Testis (tissue), 3 donors: Measurements from ENCODE around the gene C11orf58. TPM values are rescaled to one million over a fixed set of nuclear protein-coding genes. Genes with fewer than 3 reads are reported as not detected.

Source experiments
- DNase-seq: peaks from one replicate; pipeline ENCODE4 v3.0.0-alpha.2; 2019
- H3K27ac ChIP-seq, 2 donors: fragments of 200-600 bp; sonication (generic); one replicate each; pipeline ENCODE4 v1.5.1; 2019
- H3K27me3 ChIP-seq: fragments of 200-600 bp; sonication (generic); one replicate; pipeline ENCODE4 v1.5.1; 2019
- H3K36me3 ChIP-seq: fragments of 200-600 bp; sonication (generic); one replicate; pipeline ENCODE4 v1.5.1; 2017; ENCODE audit warnings: low read depth; ENCODE audit errors: missing control alignments
- H3K4me1 ChIP-seq: fragments of 200-600 bp; sonication (generic); one replicate; pipeline ENCODE4 v1.5.1; 2019
- H3K4me3 ChIP-seq, 2 donors: fragments of 200-600 bp; sonication (generic); one replicate each; pipeline ENCODE4 v1.5.1; 2017 to 2019
- H3K9me3 ChIP-seq: fragments of 200-600 bp; sonication (generic); one replicate; pipeline ENCODE4 v1.5.1; 2017
- CTCF ChIP-seq, 3 experiments: fragments of 450-650 bp in 2 of 3; fragments of 200-600 bp in 1 of 3; sonication (generic) in 1 of 3; IDR thresholded peaks; one replicate each; pipeline ENCODE4 v1.5.1; 2016 to 2019; ENCODE audit warnings: antibody characterized with exemption in 3 of 3, mild to moderate bottlenecking in 2 of 3, moderate library complexity in 1 of 3
- POLR2A ChIP-seq: fragments of 450-650 bp; IDR thresholded peaks from one replicate; pipeline ENCODE4 v1.6.1; 2017; ENCODE audit warnings: antibody characterized with exemption, mild to moderate bottlenecking, moderate library complexity
- WGBS, 2 donors: methylation state at CpG; one replicate each; pipeline ENCODE4 v1.1.5; 2018; 5-methylcytosine and 5-hydroxymethylcytosine counted together
- intact Hi-C: fragments of 100-400 bp; cut with DNase I; formaldehyde crosslinking; loops from one replicate; pipeline ENCODE4 v1.15.1; 2023; ENCODE audit warnings: low total_unique reads
- polyA plus RNA-seq: library from polyadenylated mRNA; stranded (reverse); fragments of 350-450 nt; fragmentation: Illumina TruSeq; extraction: RNeasy Lipid Tissue Mini Kit (QIAGEN cat#74804); gene quantifications from one replicate; pipeline ENCODE4 v1.2.3, GENCODE V29; 2014; ENCODE audit warnings: low read depth, low replicate concordance; ENCODE audit not compliant: insufficient read depth
- total RNA-seq, 2 donors: library from RNA; depleted of rRNA; stranded (reverse); fragments of >200 nt; gene quantifications; one replicate each; pipeline ENCODE4 v1.2.3, GENCODE V29; 2016

The C11orf58 gene
- total and polyA plus RNA-seq, 3 donors from 2014 or later, result 139 to 178 (median 153) TPM

GRCh38 chr11:16789063-16789420, 50.6 kb downstream of the C11orf58 start:
- H3K9me3 ChIP-seq, result no peaks in the 10 kb centered on the region
- H3K27me3 ChIP-seq, result no peaks in the 10 kb centered on the region
- H3K27ac ChIP-seq, result no peak overlapping the region
- no peak overlapping the region for H3K4me3 ChIP-seq
- no peak for DNase-seq
- TF ChIP-seq CTCF (IDR thresholded peaks at IDR 0.05) (no peak), POLR2A (no peak)
- intact Hi-C loops, result no loop called here
- no peaks in the 10 kb centered on the region for H3K36me3 ChIP-seq
- H3K4me1 ChIP-seq, result peaks cover 24% of the 10 kb centered on the region
- whole genome bisulfite sequencing, 2 donors, result 88 to 92% methylated on average over 12 to 13 of the region's 13 CpGs

GRCh38 chr11:16789560-16790485, 51.4 kb downstream of the C11orf58 start:
- peaks cover 19% of the 10 kb centered on the region for H3K4me1 ChIP-seq
- DNase-seq, result no peak
- H3K36me3 ChIP-seq, result no peaks in the 10 kb centered on the region
- WGBS, 2 donors, result 92 to 93% methylated on average over 10 of the region's 10 CpGs
- TF ChIP-seq CTCF (IDR thresholded peaks at IDR 0.05), result no peak
- no peak for TF ChIP-seq POLR2A
- intact Hi-C loops, result no loop called here
- H3K27me3 ChIP-seq, result no peaks in the 10 kb centered on the region
- no peak overlapping the region for H3K27ac ChIP-seq
- no peaks in the 10 kb centered on the region for H3K9me3 ChIP-seq
- H3K4me3 ChIP-seq, result no peak overlapping the region

GRCh38 chr11:16790486-16791190, 52.2 kb downstream of the C11orf58 start:
- intact Hi-C loops, result no loop called here
- Histone ChIP-seq H3K9me3 (no peaks in the 10 kb centered on the region), H3K4me3 (no peak overlapping the region), H3K27ac (peak overlapping the region in 1 of 2 donors; percentile 8), H3K36me3 (no peaks in the 10 kb centered on the region), H3K4me1 (peaks cover 13% of the 10 kb centered on the region), H3K27me3 (no peaks in the 10 kb centered on the region)
- WGBS, 2 donors, result 87 to 95% methylated on average over 13 to 16 of the region's 16 CpGs
- TF ChIP-seq CTCF (IDR thresholded peaks at IDR 0.05) (no peak), POLR2A (no peak)
- DNase-seq, result no peak

GRCh38 chr11:16791191-16791961, 52.9 kb downstream of the C11orf58 start:
- H3K36me3 ChIP-seq, result no peaks in the 10 kb centered on the region
- H3K4me1 ChIP-seq, result peaks cover 13% of the 10 kb centered on the region
- WGBS, 2 donors, result 68 to 69% methylated on average over 13 of the region's 13 CpGs
- H3K4me3 ChIP-seq, result no peak overlapping the region
- H3K27ac ChIP-seq, result peak overlapping the region in 1 of 2 donors; percentile 39
- no peak for TF ChIP-seq POLR2A
- no peak for TF ChIP-seq CTCF (IDR thresholded peaks at IDR 0.05)
- DNase-seq, result peak; percentile 27
- H3K27me3 ChIP-seq, result no peaks in the 10 kb centered on the region
- intact Hi-C loops, result no loop called here
- no peaks in the 10 kb centered on the region for H3K9me3 ChIP-seq
